Mesenchymal stem cell (in vitro differentiated cells and primary cell): ENCODE data around the gene FTO.
A peak's percentile ranks its signal among the peaks of the same experiment; 100 is the strongest.

Experiments
- DNase-seq: peaks from one replicate; pipeline ENCODE4 v3.0.0-alpha.2; 2013
- H2AFZ ChIP-seq: one replicate; pipeline ENCODE4 v1.6.1; 2013; ENCODE audit warnings: low read depth, mild to moderate bottlenecking, control low read depth, inconsistent platforms, low read length, moderate library complexity
- H2AK5ac ChIP-seq: 2 replicates; pipeline ENCODE4 v1.6.1; 2013; ENCODE audit warnings: low read length, moderate library complexity, mild to moderate bottlenecking, inconsistent platforms; ENCODE audit not compliant: severe bottlenecking
- H2BK120ac ChIP-seq: one replicate; pipeline ENCODE4 v1.6.1; 2013; ENCODE audit warnings: low read depth, mild to moderate bottlenecking, inconsistent platforms, low read length, moderate library complexity
- H2BK12ac ChIP-seq, 2 experiments: one replicate each; pipeline ENCODE4 v1.6.1; 2013; ENCODE audit warnings: inconsistent platforms in 2 of 2, low read length in 2 of 2, mild to moderate bottlenecking in 2 of 2, moderate library complexity in 2 of 2, control low read depth in 1 of 2
- H2BK15ac ChIP-seq: one replicate; pipeline ENCODE4 v1.6.1; 2013; ENCODE audit warnings: mild to moderate bottlenecking, low read depth, inconsistent platforms; ENCODE audit not compliant: poor library complexity, severe bottlenecking
- H2BK5ac ChIP-seq: 2 replicates; pipeline ENCODE4 v1.6.1; 2013; ENCODE audit warnings: low read depth, mild to moderate bottlenecking, low read length, control low read depth, inconsistent platforms; ENCODE audit not compliant: poor library complexity, severe bottlenecking
- H3K14ac ChIP-seq, 2 experiments: one replicate each; pipeline ENCODE4 v1.6.1; 2013; ENCODE audit warnings: inconsistent platforms in 2 of 2, low read length in 2 of 2, control low read depth in 1 of 2, mild to moderate bottlenecking in 1 of 2, moderate library complexity in 1 of 2
- H3K18ac ChIP-seq, 2 experiments: one replicate each; pipeline ENCODE4 v1.6.1; 2013; ENCODE audit warnings: inconsistent platforms in 2 of 2, low read length in 2 of 2, control low read depth in 1 of 2, low read depth in 1 of 2, mild to moderate bottlenecking in 1 of 2
- H3K23ac ChIP-seq, 2 experiments: one replicate each; pipeline ENCODE4 v1.6.1; 2013; ENCODE audit warnings: inconsistent platforms in 2 of 2, low read length in 2 of 2, mild to moderate bottlenecking in 2 of 2, moderate library complexity in 2 of 2, control low read depth in 1 of 2
- H3K27ac ChIP-seq: 2 replicates; pipeline ENCODE4 v1.5.1; 2013; ENCODE audit warnings: mild to moderate bottlenecking, moderate library complexity, low read length, control low read depth, inconsistent platforms; ENCODE audit not compliant: poor library complexity, severe bottlenecking
- H3K27me3 ChIP-seq, 2 experiments: 2 replicates each; pipeline versions ENCODE4 v1.6.1 to v1.7.0; 2013; ENCODE audit warnings: low read length in 2 of 2, mild to moderate bottlenecking in 2 of 2, moderate library complexity in 2 of 2, control low read depth in 1 of 2, inconsistent platforms in 1 of 2; ENCODE audit not compliant: control insufficient read depth in 1 of 2, insufficient read depth in 1 of 2
- H3K36me3 ChIP-seq, 2 experiments: 2 replicates each; pipeline versions ENCODE4 v1.6.1 to v1.7.0; 2013; ENCODE audit warnings: low read length in 2 of 2, control low read depth in 1 of 2, inconsistent platforms in 1 of 2, low read depth in 1 of 2, mild to moderate bottlenecking in 1 of 2; ENCODE audit not compliant: insufficient read depth in 2 of 2, control insufficient read depth in 1 of 2
- H3K4ac ChIP-seq, 2 experiments: one replicate each; pipeline ENCODE4 v1.6.1; 2013; ENCODE audit warnings: inconsistent platforms in 2 of 2, low read length in 2 of 2, mild to moderate bottlenecking in 2 of 2, moderate library complexity in 2 of 2, control low read depth in 1 of 2, low read depth in 1 of 2
- H3K4me1 ChIP-seq: 2 replicates; pipeline ENCODE4 v1.6.1; 2013; ENCODE audit warnings: low read depth, low read length, control low read depth; ENCODE audit not compliant: control insufficient read depth, insufficient read depth
- H3K4me2 ChIP-seq: 2 replicates; pipeline ENCODE4 v1.6.1; 2013; ENCODE audit warnings: low read length, mild to moderate bottlenecking, inconsistent platforms; ENCODE audit not compliant: poor library complexity, severe bottlenecking
- H3K4me3 ChIP-seq, 2 experiments: 2 replicates each; pipeline versions ENCODE4 v1.5.1 to v1.7.0; 2013; ENCODE audit warnings: low read length in 2 of 2, mild to moderate bottlenecking in 2 of 2, control low read depth in 1 of 2, low read depth in 1 of 2; ENCODE audit not compliant: insufficient read depth in 1 of 2
- H3K79me1 ChIP-seq: replicated peaks from 2 replicates; pipeline ENCODE4 v1.6.1; 2013; ENCODE audit warnings: mild to moderate bottlenecking, control low read depth, low read length, inconsistent platforms; ENCODE audit not compliant: poor library complexity, severe bottlenecking
- H3K9ac ChIP-seq: 2 replicates; pipeline ENCODE4 v1.7.0; 2013; ENCODE audit warnings: mild to moderate bottlenecking, low read length, moderate library complexity
- H3K9me3 ChIP-seq: 2 replicates; pipeline ENCODE4 v1.7.0; 2013; ENCODE audit warnings: mild to moderate bottlenecking, low read length; ENCODE audit not compliant: control insufficient read depth
- H4K8ac ChIP-seq: one replicate; pipeline ENCODE4 v1.6.1; 2013; ENCODE audit warnings: inconsistent platforms, mild to moderate bottlenecking, low read length, moderate library complexity
- H4K91ac ChIP-seq: one replicate; pipeline ENCODE4 v1.6.1; 2013; ENCODE audit warnings: mild to moderate bottlenecking, low read length, inconsistent platforms
- WGBS: methylation state at CpG from one replicate; pipeline ENCODE4 v1.1.7; 2013; ENCODE audit warnings: mixed read lengths; 5-methylcytosine and 5-hydroxymethylcytosine counted together

Gene FTO

GRCh38 chr16:53947642-53948041, 243.7 kb downstream of the FTO start:
- no peak overlapping the region for H3K18ac ChIP-seq
- no peak overlapping the region for H2AFZ ChIP-seq
- H3K9ac ChIP-seq = no peak overlapping the region
- no peak overlapping the region for H2AK5ac ChIP-seq
- no peak overlapping the region for H4K91ac ChIP-seq
- 91% methylated on average over 5 of the region's 7 CpGs for WGBS
- no peak overlapping the region for H3K27ac ChIP-seq
- no peak overlapping the region for H4K8ac ChIP-seq
- no peak overlapping the region for H3K23ac ChIP-seq
- H2BK120ac ChIP-seq = no peak overlapping the region
- no peak overlapping the region for H2BK15ac ChIP-seq
- H3K14ac ChIP-seq = no peak overlapping the region
- H3K4me1 ChIP-seq = peaks cover 3% of the 10 kb centered on the region
- no peaks in the 10 kb centered on the region for H3K9me3 ChIP-seq
- peaks cover 7% of the 10 kb centered on the region for H3K79me1 ChIP-seq
- H2BK12ac ChIP-seq = no peak overlapping the region
- H3K4me2 ChIP-seq = no peak overlapping the region
- no peak overlapping the region for H2BK5ac ChIP-seq
- no peak for DNase-seq
- no peak overlapping the region for H3K4ac ChIP-seq
- no peaks in the 10 kb centered on the region for H3K36me3 ChIP-seq
- no peak overlapping the region for H3K4me3 ChIP-seq
- no peaks in the 10 kb centered on the region for H3K27me3 ChIP-seq

GRCh38 chr16:53948326-53948725, 244.4 kb downstream of the FTO start:
- Histone ChIP-seq H3K9me3 (no peaks in the 10 kb centered on the region), H4K91ac (no peak overlapping the region), H3K79me1 (peaks cover 8% of the 10 kb centered on the region), H3K4ac (no peak overlapping the region), H3K18ac (no peak overlapping the region), H2BK15ac (no peak overlapping the region), H2BK120ac (no peak overlapping the region), H3K4me2 (no peak overlapping the region), H2AFZ (no peak overlapping the region), H2BK5ac (no peak overlapping the region), H3K4me1 (peaks cover 3% of the 10 kb centered on the region), H3K27me3 (no peaks in the 10 kb centered on the region), H3K9ac (no peak overlapping the region), H4K8ac (no peak overlapping the region), H3K36me3 (no peaks in the 10 kb centered on the region), H2BK12ac (no peak overlapping the region), H2AK5ac (no peak overlapping the region), H3K4me3 (no peak overlapping the region), H3K27ac (no peak overlapping the region), H3K23ac (no peak overlapping the region), H3K14ac (no peak overlapping the region)
- 94% methylated on average over 4 of the region's 4 CpGs for WGBS
- no peak for DNase-seq

- no peak overlapping the region for H3K4ac ChIP-seq
- H3K9ac ChIP-seq = no peak overlapping the region
- H4K8ac ChIP-seq = no peak overlapping the region
- no peak overlapping the region for H2BK12ac ChIP-seq
- no peak overlapping the region for H3K27ac ChIP-seq
- DNase-seq = no peak
- no peak overlapping the region for H3K23ac ChIP-seq
- no peak overlapping the region for H2AK5ac ChIP-seq
- no peak overlapping the region for H3K4me3 ChIP-seq
- no peak overlapping the region for H2BK5ac ChIP-seq
- peaks cover 10% of the 10 kb centered on the region for H3K79me1 ChIP-seq
- no peak overlapping the region for H3K18ac ChIP-seq
- H2AFZ ChIP-seq = no peak overlapping the region
- no peak overlapping the region for H3K14ac ChIP-seq
- no peak overlapping the region for H2BK15ac ChIP-seq
- no peaks in the 10 kb centered on the region for H3K9me3 ChIP-seq
- H4K91ac ChIP-seq = no peak overlapping the region
- no peaks in the 10 kb centered on the region for H3K36me3 ChIP-seq
- H3K27me3 ChIP-seq = no peaks in the 10 kb centered on the region
- no peak overlapping the region for H3K4me2 ChIP-seq
- H2BK120ac ChIP-seq = no peak overlapping the region
- no CpG with 5 or more reads among the region's 3 CpGs for whole genome bisulfite sequencing
- H3K4me1 ChIP-seq = peaks cover 3% of the 10 kb centered on the region
Measured at GRCh38 chr16:53948734-53949430, 244.9 kb downstream of the FTO start.

- Histone ChIP-seq H3K18ac (no peak overlapping the region), H3K4ac (no peak overlapping the region), H4K91ac (no peak overlapping the region), H2BK12ac (no peak overlapping the region), H3K14ac (no peak overlapping the region), H3K23ac (no peak overlapping the region), H3K4me1 (peaks cover 3% of the 10 kb centered on the region), H3K9ac (peak overlapping the region; percentile 41), H3K36me3 (no peaks in the 10 kb centered on the region), H2BK120ac (no peak overlapping the region), H2AK5ac (no peak overlapping the region), H2AFZ (no peak overlapping the region), H3K27me3 (no peaks in the 10 kb centered on the region), H2BK5ac (no peak overlapping the region), H3K4me3 (no peak overlapping the region), H3K9me3 (no peaks in the 10 kb centered on the region), H3K4me2 (no peak overlapping the region), H3K27ac (no peak overlapping the region), H4K8ac (no peak overlapping the region), H2BK15ac (no peak overlapping the region), H3K79me1 (peaks cover 13% of the 10 kb centered on the region)
- 74% methylated on average over 4 of the region's 6 CpGs for WGBS
- DNase-seq = peak; percentile 41
Measured at GRCh38 chr16:53949715-53950410, 245.9 kb downstream of the FTO start.
